ENCODE data around the gene BCS1L.

The BCS1L gene

GRCh38 chr2:218711550-218711929 is 52.1 kb downstream of the BCS1L start:
- DNase-seq (ENCODE audit: extremely low read depth in 1 of 2, low read depth in 1 of 2), result no peak
